Right kidney (tissue), 9 donors: ENCODE results near the gene ZNF568.

Source experiments
- DNase-seq: peaks from one replicate; pipeline ENCODE4 v3.0.0-alpha.2; 2016
- long read RNA-seq, 8 donors: transcript quantifications; one replicate each; lab custom pipeline, GENCODE V29; 2026

ZNF568 gene
- long read RNA-seq, donor 1, partial matches to known transcripts, result 0 of 1 reads
- long read RNA-seq, donor 1, other reads (novel, unspliced or antisense), result 0 of 1 reads
- long read RNA-seq, donor 2, partial matches to known transcripts, result 0 of 6 reads
- long read RNA-seq, donor 2, other reads (novel, unspliced or antisense), result 0 of 6 reads
- long read RNA-seq, donor 3, partial matches to known transcripts, result 0 of 2 reads
- long read RNA-seq, donor 3, other reads (novel, unspliced or antisense), result 0 of 2 reads
- long read RNA-seq, donor 4, partial matches to known transcripts, result 0 of 7 reads
- long read RNA-seq, donor 4, other reads (novel, unspliced or antisense), result 0 of 7 reads
- long read RNA-seq, donor 5, partial matches to known transcripts, result 0 of 3 reads
- long read RNA-seq, donor 5, other reads (novel, unspliced or antisense), result 0 of 3 reads
- long read RNA-seq, donor 6, partial matches to known transcripts, result 0 of 3 reads
- long read RNA-seq, donor 6, other reads (novel, unspliced or antisense), result 0 of 3 reads
- long read RNA-seq, donor 7, result 0 reads
- long read RNA-seq, donor 8, partial matches to known transcripts, result 0 of 6 reads
- long read RNA-seq, donor 8, other reads (novel, unspliced or antisense), result 0 of 6 reads

DNA sequence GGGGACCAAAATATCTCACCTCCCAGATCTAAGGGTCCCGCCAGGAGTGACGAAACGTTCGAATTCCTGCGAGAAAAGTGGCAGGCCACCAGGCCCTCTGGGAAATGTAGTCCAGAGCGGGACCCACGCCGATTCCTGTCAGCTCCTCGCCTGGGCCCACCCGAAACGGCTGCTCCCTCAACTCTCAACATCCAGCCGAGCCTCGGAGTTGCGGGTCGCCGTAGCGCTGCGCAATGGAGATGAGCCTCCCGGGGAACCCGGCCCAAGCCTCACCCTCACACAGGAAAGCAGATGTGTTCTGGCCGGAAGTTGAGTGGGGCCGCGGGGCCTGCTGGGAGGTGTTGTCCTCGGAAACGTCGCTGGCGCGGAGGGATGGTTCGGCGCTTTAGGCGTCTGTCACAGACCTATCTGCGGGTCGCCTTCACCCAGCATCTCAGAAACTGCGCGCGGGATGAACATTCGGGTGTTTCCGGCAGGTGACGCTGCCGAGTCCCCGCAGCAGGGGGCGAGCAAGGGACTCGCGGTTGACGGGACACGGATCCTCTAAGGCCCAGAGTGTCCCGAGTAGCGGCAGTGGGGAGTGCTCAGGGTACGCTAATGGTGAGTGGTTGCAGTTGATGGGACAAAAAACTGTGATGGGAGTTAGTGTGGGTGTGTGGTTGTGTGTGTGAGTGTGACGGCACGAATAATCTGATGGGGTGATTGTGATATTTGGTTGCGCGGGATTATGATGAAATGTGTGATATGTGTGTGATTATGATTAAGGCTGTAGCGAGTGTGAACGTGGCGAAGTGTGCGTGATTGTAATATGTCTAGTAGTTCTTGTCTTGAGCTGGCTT, at the start of gene ZNF568, which contains the start of gene ZNF829:
ZNF568 (plus strand) TSS at position 341 of the 839 bp plus-strand sequence. CDS start 6,439 bp downstream, outside the sequence.
ZNF829 (minus strand) TSS at position 300 of the 839 bp plus-strand sequence. CDS start 1,124 bp downstream, outside the sequence.
- DNase-seq, result peak; percentile 99

DNA sequence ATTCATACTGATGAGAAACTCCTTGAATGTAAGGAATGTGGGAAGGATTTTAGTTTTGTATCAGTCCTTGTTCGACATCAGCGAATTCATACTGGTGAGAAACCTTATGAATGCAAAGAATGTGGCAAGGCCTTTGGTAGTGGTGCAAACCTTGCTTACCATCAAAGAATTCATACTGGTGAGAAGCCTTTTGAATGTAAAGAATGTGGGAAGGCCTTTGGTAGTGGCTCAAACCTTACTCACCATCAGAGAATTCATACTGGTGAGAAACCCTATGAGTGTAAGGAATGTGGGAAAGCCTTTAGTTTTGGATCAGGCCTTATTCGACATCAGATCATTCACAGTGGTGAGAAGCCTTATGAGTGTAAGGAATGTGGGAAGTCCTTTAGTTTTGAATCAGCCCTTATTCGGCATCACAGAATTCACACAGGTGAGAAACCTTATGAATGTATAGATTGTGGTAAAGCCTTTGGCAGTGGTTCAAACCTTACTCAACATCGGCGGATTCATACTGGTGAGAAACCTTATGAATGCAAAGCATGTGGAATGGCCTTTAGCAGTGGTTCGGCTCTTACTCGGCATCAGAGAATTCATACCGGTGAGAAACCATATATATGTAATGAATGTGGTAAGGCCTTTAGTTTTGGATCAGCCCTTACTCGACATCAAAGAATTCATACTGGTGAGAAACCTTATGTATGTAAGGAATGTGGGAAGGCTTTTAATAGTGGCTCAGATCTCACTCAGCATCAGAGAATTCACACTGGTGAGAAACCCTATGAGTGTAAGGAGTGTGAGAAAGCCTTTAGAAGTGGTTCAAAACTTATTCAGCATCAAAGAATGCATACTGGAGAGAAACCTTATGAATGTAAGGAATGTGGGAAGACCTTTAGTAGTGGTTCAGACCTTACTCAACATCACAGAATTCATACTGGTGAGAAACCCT, 38.9 kb upstream of the ZNF568 start:
- no peak for DNase-seq

DNA sequence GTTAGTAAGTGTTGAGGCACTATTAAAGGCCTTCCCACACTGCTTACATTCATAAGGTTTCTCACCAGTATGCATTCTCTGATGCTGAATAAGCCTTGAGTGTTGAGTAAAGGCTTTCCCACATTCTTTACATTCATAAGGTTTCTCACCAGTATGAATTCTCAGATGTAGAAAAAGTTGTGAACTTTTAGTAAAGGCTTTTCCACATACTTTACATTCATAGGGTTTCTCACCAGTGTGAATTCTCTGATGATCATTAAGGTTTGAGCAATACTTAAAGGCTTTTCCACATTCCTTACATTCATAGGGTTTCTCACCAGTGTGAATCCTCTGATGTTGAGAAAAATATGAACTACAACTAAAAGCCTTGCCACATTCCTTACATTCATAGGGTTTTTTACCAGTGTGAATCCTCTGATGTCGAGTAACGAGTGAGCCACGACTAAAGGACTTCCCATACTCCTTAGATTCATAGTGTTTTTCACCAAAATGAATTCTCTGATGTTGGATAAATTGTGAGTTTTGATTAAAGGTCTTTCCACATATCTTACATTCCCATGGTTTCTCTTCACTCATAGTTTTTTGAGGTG, 24.3 kb upstream of the ZNF568 start:
- DNase-seq, result no peak

DNA sequence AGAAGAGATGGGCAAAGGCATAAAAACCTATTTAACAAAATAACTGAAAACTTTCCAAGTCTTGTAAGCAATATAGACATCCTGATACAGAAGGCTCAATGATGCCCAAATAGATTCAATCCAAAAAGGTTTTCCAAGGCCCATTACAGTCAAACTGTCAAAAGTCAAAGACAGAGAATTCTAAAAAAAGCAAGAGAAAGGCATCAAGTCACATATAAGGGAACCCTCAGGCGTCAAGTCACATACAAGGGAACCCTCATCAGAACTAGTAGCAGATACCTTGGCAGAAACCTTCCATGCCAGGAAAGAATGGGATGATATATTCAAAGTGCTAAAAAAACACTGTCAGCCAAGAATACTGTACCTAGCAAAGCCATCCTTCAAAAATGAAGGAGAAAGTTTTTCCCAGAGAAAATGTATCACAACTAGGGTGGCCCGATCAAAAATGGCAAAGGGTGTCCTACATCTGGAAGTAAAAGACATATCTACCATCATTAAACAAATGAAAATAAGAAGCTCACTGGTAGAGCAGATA, 21.2 kb upstream of the ZNF568 start:
- no peak for DNase-seq

DNA sequence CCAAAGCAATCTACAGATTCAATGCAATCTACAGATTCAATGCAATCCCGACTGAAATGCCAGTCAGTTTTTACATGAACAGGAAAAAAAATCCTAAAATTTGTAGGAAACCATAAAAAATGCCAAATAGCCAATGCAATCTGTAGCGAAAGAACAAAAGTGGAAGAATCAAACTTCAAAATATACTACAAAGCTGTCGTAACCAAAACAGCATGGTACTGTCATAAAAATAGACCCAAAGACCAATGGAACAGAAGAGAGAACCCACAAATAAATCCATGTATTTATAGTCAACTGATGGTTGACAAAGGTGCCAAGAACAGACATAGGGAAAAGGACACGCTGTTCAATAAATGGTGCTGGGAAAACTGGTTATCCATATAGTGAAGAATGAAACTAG, 17.7 kb upstream of the ZNF568 start:
- no peak for DNase-seq

DNA sequence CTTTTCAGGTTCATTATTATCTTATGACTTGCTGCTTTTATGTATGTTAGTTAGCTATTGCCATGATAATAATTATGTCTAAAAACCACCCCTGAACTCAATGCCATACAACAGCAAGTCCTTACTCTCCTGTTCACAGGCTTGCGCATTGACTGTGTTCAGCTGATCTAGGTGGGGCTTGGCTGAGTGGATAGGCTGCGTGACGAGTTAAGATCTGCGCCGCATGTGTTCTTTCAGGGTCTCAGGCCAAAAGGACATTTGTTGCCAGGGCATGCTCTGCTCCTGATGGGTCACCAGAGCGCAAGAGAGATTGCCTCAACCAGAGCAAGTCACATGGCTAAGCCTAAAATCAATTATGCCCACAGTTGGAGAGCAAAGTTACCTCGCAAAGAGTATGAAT, 859 bp downstream of the ZNF568 start:
- DNase-seq, result no peak

DNA sequence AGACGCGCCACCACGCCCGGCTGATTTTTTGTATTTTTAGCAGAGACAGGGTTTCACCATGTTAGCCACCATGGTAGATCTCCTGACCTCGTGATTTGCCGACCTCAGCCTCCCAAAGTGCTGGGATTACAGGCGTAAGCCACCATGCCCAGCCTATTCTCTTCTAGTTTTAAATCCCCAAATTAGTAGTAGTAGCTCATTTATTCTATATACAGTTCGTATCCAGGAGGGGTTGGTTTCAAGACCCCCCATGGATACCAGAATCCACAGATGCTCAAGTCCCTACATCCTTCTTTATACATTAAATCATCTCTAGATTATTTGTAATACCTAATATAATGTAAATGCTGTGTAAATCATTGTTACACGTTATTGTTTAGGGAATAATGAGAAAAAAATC, 2.0 kb downstream of the ZNF568 start:
- DNase-seq, result no peak

DNA sequence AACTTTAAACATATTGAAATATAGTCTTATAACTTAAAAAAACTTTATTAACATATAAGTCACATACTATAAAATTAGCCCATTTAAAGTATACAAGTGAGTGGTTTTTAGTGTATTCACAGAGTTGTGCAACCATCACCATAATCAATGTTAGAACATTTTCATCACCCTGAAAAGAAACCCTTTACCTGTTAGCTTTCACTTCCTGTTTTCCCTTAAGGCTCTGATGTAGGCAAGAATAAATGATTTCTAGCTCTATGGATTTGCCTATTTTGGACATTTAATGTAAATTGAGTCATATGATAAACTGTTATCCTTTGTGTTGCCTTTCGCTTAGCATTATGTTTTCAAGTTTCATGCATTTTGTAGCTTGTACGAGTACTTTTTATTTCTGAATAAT, 15.6 kb downstream of the ZNF568 start:
- no peak for DNase-seq

DNA sequence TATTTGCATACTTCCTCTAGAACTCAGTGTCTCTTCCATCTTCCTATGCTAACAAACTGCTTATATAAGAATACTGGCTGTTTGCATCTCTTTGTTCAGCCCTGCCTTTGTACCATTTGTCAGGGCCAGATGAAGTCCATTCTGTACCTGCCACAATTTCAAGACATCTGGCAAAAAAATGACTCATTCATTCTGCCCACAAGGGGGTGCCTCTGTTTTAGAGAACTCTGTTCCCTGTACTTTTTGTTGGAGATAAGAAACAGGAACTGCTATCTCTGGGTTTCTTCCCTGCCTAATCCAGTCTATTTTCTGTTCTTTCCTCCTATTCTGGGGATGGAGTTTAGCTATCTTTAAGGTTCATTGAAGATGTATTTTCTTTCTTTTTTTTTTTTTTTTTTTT, 23.0 kb downstream of the ZNF568 start:
- no peak for DNase-seq

DNA sequence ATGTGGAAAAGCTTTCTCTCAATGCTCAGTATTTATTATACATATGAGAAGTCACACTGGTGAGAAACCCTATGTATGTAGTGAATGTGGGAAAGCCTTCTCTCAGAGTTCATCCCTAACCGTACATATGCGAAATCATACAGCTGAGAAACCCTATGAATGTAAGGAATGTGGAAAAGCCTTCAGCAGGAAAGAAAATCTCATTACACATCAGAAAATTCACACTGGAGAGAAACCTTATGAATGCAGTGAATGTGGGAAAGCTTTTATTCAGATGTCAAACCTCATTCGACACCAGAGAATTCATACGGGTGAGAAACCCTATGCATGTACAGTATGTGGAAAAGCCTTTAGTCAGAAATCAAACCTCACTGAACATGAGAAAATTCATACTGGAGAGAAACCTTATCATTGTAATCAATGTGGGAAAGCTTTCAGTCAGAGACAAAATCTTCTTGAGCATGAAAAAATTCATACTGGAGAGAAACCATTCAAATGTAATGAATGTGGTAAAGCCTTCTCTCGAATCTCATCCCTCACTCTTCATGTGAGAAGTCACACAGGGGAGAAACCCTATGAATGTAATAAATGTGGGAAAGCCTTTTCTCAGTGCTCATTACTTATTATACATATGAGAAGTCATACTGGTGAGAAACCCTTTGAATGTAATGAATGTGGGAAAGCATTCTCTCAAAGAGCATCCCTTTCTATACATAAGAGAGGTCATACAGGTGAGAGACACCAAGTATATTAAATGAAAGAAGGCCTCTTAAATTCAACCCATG, 34.4 kb downstream of the ZNF568 start:
- no peak for DNase-seq

DNA sequence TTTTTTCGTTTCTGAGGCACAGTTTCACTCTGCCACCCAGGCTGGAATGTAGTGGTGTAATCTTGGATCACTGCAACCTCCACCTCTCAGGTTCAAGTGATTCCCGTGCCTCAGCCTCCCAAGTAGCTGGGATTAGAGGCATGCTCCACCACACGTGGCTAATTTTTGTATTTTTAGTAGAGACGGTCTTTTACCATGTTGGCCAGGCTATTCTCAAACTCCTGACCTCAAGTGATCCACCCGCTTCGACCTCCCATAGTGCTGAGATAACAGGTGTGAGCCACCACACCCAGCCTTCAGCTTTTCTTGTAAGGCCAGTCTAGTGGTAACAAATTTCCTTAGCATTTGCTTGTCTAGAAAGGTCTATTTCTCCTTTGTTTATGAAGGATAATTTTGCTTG, 46.2 kb downstream of the ZNF568 start:
- no peak for DNase-seq

DNA sequence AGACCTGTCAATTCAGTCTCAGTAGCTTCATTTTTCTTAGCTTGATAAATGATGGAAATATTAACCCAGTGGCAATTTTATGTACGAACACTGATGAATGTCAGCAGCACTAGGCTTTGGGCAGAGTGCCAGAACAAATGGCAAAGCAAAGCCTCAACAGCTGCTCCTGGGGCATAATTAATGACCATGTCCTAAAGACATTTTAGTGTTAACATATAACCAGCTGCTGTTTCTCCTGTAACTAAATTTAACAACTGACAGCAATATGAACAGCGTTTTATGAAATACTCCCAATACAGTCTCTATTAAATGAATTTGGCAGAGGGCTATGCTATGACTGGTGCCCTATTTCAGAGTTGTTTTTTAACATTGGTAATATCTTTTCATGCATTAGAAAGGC, 47.1 kb downstream of the ZNF568 start:
- peak; percentile 4 for DNase-seq

DNA sequence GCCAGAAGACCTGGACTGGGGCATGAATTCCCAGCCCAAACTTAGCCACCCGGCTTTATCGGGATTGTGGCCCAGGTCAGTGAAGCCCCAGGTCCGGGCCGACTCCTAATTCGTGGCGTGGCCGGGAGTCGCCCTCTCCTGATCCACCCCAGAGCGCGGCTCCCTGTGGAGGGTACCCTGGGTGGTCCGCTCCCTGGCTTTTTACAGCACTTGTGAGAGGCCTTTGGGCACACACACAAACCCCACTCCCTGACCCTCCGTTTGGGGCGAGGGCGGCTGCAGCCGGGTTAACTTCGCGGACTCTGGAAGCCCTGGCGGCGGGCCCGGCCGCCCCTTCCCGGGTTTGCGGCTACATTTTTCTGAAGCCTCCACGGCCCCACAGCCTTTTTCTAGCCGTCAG, 56.4 kb downstream of the ZNF568 start:
- DNase-seq, result no peak

DNA sequence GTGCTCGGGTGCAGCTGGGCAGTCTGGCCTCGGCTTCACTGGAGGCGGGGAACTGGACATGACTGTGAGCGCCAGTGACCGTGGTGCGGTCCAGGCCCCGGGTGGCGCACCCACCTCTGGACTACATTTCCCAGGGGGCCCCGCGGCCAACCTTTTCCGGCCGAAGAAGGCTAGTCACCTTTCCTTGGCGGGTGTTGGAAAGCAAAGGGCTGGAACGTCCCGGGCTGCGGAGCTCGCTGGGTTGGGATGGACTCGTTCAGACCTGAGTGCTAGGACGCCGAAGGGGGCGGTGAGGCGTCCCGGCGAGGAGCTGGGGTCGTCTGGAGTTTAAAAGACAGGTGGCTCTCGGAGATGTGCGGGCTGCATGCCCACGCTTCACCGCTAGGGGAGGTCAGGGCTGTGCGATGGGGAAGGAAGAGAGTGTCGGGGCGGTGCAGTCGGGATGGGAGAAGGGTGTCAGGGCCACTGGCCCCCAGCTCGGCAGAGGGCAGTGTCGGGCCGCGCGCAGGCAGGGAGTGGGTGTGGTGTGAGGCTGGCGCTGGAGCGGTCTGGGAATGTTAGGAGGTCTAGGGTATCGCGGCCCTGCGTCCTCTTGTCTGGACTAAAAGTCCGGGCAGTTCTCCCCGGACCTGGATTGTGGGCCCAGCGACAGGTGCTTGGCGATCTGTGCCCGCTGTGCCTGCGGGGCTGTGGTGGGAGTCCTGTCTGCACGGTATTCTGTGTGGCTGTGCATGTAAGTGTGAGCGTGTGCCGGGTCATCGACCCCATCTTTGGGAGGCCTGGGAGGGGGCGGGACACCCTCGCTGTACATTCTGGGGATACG, 57.1 kb downstream of the ZNF568 start:
- peak; percentile 99 for DNase-seq

DNA sequence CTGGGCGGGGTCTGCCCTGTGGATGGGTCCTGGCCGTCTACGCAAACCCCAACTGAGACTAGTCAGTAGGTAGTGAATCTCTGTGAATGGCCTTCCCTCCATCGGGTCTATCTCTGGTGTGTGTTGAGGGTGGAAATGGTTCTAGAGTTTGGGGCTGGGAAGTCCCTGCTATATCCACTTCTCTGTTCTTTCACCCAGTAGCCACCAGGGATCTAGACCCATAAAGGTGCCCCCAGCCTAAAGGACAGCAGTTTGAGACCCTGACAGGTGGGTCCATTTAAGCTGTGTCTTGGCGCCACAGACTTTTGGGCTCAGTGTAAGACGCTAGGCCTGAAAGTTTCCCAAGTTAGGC, 57.7 kb downstream of the ZNF568 start:
- no peak for DNase-seq

DNA sequence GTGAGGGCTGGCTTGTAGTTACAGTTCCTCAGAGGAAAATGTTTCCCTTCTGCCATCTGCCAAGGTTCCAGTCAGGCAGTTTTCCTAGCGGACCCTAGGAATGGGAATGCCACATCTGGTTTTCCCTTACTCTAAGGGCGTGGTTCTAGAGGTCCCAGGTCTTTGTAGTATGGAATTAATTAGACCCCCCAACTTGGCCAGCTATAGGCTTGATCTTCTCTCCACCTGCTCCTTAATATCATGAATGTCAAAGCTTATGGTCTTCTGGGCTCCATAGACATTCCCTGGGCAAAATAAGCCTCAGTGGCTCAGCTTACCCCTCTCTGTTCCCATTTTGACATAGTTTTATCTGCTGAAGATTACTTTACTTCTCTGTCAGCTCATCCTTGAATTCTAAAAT, 70.0 kb downstream of the ZNF568 start:
- no peak for DNase-seq

DNA sequence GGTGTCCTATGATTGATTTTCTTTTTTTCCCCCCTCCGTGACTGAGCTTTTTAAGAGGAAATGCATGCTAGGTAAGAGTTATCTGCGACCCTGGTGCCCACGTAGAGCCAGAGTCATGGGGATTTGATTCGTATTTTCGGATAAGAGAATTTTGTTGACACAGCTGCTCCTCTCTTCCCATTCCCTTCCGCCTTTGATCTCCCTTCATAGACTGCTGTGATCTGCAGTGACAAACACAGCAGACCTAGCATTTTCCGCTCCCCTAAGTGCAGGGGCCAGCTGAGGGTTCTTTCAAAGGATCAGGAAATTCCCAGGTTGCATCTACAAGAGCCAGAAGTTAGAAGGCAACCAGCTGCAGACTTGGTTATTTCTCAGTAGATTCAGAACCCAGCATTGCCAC, 70.5 kb downstream of the ZNF568 start:
- DNase-seq, result no peak

DNA sequence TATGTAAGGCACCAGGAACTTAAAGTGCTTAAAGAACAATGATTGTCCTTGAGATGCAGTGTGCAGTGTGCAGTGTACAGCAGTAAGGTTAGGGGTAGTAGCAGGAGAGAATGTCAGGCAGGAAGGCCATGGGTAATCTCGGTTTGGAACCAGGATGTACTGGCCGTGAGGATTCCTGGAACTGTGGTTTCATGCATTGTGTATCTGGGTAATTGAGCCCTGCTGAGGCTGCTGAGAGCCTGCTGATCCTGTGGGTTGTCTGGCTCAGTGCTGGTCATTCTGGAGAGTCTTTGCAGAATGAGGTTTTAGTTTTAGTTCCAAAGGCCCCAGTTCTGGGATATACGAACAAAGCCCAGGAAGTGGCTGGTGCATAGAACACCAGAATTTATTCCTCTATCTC, 71.0 kb downstream of the ZNF568 start:
- no peak for DNase-seq

DNA sequence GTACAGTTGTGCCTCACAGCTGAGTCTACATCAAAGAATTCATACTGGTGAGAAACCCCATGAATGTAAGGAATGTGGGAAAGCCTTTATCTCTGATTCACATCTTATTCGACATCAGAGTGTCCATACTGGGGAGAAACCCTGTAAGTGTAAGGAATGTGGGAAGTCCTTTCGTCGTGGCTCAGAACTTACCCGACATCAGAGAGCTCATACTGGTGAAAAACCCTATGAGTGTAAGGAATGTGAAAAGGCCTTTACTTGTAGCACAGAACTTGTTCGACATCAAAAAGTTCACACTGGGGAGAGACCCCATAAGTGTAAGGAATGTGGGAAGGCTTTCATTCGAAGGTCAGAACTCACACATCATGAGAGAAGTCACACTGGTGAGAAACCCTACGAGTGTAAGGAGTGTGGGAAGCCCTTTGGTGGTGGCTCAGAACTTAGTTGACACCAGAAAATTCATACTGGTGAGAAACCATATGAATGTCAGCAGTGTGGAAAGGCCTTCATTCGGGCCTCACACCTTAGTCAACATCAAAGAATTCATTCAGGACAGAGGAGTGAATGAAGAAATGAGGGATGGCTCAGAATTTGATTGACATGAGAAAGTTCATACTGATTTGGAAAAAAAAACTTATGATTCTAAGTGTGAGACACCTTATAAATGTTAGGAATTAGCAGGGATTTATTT, 81.2 kb downstream of the ZNF568 start:
- DNase-seq, result no peak
